RPMI8226 (cell line): ENCODE measurements around the gene DNAJC4.

Source experiments
- DNase-seq: peaks from one replicate; pipeline ENCODE4 v3.0.0-alpha.2; 2015

The DNAJC4 gene

DNA sequence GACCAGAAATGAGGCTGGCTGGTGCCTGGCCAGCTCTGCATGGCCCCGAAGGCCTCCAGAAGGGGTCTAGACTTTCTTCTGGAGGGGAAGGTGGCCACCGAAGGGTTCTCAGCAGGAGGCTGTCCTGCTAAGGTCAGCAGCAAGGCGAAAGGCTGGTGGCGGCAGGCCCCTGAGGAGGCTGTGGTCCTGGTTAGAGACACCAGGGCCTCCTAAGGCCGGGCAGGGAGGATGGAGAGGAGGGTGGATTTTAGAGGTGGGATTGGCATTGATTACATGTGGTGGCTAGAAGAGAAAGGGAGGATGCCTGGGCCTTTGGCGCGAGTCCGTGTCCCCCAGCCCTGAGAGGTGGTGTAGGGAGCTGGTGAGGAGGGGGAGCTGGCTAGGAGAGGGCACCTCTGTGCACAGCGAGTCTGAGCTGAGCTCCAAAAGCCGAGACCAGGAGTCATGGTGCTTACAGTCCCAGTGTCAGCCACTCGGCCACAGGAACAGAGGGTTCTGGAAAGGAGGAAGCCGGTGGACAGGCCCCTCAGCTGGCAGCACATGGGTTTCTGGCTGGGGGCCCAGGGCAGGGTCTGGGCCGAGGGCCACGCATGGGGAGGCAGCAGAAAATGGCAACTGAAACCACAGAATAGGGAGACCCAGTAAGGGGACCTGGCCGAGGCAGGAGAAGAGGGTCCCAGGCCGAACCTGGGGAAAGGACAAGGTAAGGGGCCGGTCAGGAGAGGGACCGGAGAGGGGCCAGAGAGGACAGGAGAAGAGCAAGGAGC is 21.4 kb upstream of the DNAJC4 start:
- DNase-seq: no peak

DNA sequence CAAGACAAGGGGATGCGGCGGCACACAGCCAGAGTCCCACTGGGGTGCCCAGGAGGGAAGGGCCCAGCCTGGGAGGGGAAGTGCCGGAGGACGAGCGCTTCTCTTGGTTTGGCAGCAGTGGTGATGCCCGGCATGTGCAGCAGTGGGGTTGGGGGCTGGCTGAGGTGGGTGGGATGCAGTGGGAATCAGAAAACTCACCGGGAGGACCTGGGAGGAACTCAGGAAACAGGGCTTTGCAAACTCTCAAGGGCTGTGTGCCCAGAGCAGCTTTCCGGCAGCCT is 20.8 kb upstream of the DNAJC4 start:
- DNase-seq: no peak

DNA sequence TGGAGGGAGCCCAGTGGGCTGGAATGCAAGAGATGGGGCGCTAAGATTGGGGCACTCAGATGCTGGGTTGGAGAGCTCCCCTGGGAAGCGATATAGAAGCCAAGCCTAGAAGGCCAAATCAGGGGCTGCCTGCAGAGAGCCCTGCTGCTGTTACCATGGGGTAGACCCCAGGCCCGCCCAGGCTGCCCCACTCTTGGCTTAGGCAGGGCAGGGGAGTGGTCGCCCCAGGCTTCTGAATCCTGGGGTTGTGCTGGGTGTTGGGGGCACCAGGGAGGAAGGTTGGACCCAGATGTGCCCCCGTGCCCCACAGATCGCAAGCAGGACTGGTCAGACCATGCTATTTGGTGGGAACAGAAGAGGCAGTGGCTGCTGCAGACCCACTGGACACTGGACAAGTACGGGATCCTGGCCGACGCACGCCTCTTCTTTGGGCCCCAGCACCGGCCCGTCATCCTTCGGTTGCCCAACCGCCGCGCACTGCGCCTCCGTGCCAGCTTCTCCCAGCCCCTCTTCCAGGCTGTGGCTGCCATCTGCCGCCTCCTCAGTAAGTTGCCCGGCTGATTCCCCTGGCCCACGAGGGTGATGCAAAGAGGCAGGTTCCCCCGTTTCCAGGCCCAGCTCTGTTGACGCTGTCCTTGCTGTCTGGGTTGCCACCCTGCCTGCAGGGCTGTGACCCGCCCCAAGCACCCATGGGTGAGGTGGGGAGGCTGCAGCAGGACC is 19.9 kb upstream of the DNAJC4 start:
- DNase-seq: no peak

DNA sequence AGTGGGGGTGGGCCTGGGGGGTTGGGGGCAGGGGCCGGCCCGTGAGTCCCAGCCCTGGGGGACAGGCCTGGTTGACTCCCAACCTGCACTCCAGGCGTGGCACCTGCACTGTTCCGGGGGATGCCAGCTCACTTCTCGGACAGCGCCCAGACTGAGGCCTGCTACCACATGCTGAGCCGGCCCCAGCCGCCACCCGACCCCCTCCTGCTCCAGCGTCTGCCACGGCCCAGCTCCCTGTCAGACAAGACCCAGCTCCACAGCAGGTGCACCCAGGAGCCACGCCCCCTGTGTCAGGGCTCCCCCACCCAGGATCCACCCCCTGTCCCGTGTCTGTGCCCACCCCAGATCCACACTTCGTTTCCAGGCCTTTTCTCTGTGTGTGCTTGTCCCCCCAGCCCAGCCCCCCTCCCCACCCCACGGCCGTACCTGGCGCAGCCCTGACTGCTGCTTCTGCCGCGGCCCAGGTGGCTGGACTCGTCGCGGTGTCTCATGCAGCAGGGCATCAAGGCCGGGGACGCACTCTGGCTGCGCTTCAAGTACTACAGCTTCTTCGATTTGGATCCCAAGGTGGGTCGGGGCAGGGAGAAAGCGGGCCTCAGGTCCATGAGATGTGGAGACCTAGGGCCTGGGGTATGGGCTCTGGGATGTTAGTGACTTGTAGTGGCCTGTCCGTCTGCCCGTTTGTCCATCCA is 19.0 kb upstream of the DNAJC4 start:
- no peak for DNase-seq

DNA sequence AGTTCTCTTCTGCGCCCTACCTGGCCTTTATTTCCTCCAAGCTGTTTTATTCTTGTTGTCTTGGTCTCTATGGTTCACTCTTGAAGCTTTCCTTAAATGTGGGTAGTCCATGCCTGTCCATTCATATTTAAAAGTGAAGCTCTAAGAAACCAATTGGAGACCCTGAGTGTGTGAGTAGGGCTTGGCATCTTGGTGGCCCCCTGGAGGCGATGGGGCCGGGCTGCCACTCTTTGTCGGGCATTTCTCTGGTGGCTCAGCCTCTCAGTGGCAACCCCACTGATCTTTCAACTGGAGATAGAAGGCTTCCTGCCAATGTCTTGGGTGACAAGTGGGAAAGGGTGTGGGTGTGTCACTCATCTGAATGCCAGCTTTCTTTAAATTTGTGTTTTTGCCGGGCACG is 13.5 kb upstream of the DNAJC4 start:
- no peak for DNase-seq

DNA sequence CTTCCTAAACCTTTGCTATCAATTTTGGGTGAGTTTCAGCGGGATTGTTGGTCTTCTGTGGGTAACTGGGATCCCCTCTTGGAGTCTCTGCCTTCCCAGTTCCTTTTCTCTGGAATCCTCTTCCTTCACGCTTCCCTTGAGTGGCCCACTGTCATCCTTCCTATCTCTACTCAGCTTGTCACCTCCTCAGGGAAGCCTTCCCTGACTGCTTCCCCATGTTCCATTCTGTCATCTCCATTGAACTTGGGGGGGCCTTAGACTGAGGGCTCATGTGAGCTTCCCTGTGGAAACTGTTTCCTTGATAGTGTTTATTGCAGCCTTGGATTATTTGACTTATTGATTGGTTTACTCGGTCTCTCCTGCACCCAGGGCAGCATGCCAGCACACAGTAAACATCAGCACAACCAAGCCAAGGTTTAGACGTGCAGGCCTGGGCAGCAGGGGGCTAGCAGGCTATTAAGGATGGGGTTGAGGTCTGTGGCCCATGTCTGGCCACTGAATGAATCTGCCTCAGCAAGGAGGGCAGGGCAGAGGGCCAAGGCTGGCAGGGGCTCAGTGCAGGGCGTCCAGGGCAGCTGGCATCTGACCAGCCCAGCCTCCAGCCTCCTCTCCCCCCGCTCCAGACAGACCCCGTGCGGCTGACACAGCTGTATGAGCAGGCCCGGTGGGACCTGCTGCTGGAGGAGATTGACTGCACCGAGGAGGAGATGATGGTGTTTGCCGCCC is 11.6 kb upstream of the DNAJC4 start:
- DNase-seq: no peak

DNA sequence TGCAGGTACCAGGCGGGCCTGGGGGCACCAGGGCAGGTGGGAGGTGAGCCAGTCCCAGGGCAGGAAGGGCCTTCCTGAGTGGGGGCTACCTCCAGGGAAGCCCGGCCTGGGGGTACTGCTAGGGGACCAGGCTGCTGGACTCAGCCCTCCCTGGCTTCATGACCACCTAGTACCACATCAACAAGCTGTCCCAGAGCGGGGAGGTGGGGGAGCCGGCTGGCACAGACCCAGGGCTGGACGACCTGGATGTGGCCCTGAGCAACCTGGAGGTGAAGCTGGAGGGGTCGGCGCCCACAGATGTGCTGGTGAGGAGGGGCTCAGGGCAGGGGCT is 11.0 kb upstream of the DNAJC4 start:
- no peak for DNase-seq

DNA sequence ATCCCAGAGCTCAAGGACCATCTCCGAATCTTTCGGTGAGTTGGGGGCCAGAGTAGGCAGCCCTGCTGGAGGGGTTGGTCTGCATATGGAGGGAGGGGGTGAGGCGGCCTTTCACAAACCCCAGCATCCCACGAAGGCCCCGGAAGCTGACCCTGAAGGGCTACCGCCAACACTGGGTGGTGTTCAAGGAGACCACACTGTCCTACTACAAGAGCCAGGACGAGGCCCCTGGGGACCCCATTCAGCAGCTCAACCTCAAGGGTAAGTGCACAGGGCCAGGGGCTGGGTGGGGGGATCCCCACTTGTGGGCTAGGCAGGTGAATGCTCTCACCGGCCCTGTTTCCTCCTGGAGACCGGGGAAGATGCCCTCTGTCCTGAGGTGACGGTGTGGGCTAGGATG is 10.6 kb upstream of the DNAJC4 start:
- no peak for DNase-seq

DNA sequence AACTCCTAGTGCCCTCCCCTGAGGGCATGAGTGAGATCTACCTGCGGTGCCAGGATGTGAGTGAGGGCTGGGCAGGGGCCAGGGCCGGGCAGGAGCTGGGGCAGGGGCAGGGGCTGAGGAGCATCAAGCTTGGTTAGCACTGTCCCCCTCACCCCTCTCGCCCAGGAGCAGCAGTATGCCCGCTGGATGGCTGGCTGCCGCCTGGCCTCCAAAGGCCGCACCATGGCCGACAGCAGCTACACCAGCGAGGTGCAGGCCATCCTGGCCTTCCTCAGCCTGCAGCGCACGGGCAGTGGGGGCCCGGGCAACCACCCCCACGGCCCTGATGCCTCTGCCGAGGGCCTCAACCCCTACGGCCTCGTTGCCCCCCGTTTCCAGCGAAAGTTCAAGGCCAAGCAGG is 10.1 kb upstream of the DNAJC4 start:
- DNase-seq: no peak

DNA sequence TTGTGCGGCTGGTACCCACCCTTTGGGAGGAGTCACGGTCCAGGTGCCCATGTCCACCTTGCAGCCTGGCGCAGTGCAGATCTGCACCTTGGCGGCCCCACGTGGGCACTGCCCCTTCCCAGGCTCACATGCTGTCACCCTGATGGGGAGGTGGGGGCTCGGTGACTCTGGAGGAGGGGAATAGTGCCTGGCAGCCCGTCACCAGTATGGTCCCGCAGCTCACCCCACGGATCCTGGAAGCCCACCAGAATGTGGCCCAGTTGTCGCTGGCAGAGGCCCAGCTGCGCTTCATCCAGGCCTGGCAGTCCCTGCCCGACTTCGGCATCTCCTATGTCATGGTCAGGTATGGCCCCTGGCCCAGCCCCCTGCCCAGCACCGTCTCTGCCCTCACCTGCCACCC is 9.6 kb upstream of the DNAJC4 start:
- DNase-seq: no peak

DNA sequence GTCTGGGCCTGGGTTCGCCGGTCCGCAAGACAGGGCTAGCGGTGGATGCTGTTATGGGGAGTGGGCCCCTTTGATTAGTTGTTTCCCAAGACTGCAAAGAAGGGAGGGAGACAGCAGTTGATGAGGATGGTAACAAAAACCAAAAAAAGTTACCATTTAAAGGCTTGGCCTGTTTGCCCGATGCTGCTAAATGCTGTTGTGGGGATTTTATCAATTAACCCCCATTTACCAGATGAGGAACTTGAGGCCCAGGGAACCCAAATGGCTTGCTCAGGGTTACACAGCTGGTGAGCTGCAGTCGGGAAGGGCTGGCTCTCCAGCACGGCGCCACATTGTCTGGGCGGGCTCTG is 7.7 kb upstream of the DNAJC4 start:
- no peak for DNase-seq

DNA sequence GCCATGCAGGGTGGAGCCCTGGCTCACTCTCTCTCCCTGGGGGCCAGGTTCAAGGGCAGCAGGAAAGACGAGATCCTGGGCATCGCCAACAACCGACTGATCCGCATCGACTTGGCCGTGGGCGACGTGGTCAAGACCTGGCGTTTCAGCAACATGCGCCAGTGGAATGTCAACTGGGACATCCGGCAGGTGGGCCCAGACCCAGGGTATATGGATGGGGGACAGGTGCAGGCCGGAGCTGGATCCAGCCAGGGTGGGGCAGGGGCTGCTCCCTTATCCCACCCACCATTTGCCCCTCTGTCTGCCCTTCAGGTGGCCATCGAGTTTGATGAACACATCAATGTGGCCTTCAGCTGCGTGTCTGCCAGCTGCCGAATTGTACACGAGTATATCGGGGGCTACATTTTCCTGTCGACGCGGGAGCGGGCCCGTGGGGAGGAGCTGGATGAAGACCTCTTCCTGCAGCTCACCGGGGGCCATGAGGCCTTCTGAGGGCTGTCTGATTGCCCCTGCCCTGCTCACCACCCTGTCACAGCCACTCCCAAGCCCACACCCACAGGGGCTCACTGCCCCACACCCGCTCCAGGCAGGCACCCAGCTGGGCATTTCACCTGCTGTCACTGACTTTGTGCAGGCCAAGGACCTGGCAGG is 7.2 kb upstream of the DNAJC4 start:
- no peak for DNase-seq

DNA sequence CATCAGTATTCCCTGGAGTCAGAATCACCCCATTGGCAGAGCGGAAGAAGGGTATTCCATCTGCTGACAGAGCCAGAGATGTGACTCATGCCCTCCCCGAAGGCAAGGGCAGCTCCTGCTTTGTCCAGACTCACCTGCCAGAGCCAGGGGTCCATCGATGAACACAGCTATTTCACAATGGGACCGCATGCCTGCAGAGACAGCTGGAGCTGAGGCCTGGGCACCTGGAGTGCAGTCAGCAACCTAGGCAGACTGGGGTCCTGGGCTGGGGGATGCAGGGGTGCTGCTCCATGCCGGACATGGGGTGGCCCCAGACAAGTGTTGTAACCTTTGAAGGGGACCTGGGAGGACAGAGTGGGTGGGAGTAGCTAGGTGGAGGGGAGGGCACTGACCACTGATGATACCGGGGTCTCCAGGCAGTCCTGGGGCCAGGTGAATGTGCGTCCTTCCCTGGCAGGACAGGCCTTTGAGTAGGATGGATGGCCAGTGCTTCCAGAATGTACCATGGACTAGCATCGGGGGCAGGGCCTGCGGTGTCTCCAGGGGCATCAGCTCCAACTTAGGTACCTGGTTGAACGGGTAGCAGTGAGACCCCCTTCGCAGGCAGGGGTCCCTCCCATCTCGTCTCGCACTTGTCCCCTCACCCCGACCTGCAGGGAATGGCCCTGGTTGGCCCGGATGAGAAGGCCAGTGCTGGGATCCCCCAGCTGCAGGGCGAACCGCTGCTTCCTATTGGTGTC is 6.0 kb upstream of the DNAJC4 start:
- no peak for DNase-seq

DNA sequence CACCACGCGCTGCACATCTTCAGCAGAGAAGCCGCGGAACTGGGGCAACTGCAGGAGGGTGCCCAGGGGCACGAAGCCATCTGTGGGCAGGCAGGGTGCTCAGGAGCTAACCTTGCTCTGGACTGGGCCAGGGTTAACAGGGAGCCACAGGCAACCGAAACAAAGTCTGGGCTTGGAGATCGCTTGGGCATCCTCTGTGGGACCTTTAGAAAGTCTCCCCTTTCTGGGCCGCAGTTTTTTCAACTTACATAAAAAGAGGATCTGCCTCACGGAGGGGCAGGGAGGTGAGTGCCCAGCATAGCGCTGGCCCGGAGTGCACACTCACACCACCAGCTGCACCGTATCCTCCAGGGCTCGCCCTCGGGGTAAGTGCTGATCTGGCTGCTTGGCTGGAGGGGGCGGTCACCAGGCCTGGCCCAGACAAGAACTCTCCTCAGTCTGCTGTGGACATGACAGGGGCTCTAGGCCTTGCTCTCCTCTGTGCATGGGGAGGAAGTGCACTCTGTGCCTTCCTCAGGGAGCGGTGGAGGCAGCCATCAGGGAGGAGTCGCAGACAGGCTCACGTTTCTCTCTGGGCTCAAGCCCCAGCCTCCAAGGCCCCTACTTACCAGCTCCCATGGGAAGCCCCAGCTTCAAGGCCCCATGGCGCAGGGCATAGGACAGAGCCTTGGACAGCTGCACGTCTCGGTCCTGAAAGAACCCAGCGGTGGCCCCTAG is 5.3 kb upstream of the DNAJC4 start:
- no peak for DNase-seq

DNA sequence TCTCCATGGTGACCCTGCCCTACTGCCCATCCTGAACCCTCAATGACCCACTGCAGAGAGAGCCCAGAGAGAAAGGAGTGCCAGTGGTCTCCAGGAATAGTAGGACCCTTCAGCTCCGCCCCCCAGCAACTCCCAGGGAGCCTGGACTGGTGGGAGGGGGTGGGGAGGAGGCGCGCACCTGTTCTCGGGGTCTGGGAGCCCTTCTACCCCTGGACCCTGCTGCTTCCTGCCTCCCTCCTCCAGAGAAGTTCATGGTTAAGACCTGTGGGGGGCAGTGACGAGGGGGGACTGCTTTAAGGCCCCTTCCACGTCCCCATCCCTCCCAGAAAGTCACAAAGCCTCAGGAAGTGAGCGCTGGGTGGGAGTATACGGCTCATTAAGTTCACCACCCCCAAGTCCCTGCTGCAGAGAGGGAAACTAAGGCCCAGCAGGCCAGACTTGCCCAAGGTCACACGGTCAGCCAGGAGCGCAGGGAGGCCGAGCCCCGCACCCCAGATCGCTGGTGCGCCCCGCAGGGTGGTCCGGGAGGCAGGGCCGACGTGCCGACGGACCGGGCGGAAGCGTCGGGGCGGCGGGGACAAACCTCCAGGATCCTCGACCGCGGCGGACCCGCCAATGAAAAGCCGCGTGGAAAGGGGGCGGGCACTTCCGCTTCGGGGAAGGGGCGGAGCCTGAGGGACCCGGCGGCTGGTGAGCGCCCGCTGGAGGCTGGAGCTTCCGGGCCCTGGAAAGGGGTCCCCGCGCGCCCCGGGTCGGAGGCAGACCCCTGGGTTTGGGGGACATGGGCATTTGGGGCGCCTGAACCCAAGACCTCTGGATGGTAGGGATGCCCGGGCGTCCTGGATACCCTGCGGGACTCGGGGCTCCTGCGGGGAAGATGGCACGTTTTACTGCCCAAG is 4.5 kb upstream of the DNAJC4 start, which contains the start of the genes NUDT22 and TRPT1:
TSS of gene NUDT22 (plus strand) at position 667 of the 899 bp plus-strand sequence. CDS start 379 bp downstream, outside the sequence.
TSS of gene TRPT1 (minus strand) at position 579 of the 899 bp plus-strand sequence. CDS start at position 253, 326 bp downstream.
- peak; percentile 97 for DNase-seq

DNA sequence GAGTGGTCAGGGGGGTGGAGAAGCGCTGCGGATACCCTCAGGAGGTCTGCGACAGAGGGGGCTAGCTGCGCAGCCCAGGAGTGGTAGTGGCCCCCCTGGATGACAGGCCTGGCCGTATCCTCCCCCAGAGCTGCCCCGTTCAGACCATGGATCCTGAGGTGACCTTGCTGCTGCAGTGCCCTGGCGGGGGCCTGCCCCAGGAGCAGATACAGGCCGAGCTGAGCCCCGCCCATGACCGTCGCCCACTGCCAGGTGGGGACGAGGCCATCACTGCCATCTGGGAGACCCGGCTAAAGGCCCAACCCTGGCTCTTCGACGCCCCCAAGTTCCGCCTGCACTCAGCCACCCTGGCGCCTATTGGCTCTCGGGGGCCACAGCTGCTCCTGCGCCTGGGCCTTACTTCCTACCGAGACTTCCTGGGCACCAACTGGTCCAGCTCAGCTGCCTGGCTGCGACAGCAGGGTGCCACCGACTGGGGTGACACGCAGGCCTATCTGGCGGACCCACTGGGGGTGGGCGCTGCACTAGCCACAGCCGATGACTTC is 3.8 kb upstream of the DNAJC4 start:
- DNase-seq: peak; percentile 87

DNA sequence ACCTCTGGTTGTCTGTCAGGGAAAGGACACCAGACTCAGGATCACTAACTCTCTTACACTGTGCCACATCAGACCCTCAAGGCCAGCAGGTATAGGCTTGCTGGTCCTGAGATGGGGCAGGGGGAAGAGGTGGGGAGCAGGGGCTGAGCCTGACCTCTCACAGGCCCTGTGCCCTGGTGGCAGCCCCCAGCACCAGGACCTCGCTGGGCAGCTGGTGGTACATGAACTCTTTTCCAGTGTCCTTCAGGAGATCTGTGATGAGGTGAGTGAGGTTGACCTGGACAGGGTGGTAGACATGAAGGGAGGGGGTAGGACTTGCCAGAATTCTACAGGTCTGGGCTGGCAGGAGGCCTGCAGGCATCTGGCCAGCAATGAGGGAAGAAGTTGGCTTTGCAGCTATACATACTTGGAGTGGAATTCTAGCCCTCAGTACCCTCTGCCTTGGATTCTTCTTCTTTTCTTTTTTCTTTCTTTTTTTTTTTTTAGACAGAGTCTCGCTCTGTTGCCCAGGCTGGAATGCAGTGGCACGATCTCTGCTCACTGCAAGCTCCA is 2.9 kb upstream of the DNAJC4 start:
- DNase-seq: peak; percentile 48

DNA sequence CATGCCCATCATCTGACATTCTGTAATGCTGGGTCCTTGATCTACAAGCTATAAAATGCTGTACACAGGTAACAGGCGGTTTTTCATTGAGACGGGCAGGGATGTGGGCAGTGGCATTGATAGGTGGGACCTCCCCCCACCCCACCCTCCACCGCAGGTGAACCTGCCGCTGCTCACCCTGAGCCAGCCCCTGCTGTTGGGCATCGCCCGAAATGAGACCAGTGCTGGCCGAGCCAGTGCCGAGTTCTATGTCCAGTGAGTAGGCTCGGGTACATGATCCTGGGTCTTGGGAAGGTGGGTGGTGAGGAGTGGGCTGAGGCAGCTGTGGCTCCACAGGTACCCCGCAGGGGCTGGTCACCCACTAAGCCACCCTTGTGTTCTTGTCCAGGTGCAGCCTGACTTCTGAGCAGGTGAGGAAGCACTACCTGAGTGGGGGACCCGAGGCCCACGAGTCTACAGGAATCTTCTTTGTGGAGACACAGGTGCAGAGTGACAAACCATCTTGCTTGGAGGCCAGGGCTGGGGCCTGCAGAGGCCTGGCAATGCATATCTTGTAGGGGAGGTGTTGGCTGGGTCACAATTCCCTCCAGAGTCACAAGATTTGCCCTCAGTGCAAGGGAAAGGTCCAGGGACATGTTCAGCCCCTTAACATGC is 1.1 kb upstream of the DNAJC4 start:
- no peak for DNase-seq

DNA sequence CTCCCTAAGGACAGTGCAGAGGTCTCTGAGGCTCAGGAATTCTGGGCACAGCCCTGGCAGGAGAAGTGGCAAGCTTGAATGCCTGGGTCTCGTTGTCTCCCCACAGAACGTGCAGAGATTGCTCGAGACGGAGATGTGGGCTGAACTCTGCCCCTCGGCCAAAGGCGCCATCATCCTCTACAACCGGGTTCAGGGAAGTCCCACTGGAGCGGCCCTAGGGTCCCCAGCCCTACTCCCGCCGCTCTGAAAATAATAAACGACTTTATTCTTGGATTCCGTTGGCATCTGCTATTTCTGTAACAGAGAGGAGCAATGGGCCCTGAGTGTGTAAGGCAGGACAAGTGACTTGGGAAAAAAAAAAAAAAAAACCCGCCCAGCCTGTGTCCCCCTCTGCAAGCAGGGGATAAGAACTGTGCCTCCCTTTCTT is 591 bp upstream of the DNAJC4 start:
- no peak for DNase-seq
